Neural progenitor cell (in vitro differentiated cells): ENCODE data around the gene FMNL2. TPM values are rescaled to one million over a fixed set of nuclear protein-coding genes. Genes with fewer than 3 reads are reported as not detected.

Experiments used
- DNase-seq: peaks from one replicate; pipeline ENCODE4 v3.0.0-alpha.2; 2016; ENCODE audit warnings: low spot score
- H2AFZ ChIP-seq: fragments of 200-600 bp; sonication (generic); replicated peaks from 2 replicates; pipeline ENCODE4 v1.6.1; 2016; ENCODE audit warnings: antibody characterized with exemption
- H3F3A ChIP-seq: fragments of 200-600 bp; sonication (generic); 2 replicates; pipeline ENCODE4 v1.6.1; 2016; ENCODE audit warnings: antibody characterized with exemption, low read depth
- H3K27ac ChIP-seq: fragments of 200-600 bp; sonication (generic); 2 replicates; pipeline ENCODE4 v1.5.1; 2016; ENCODE audit warnings: mild to moderate bottlenecking
- H3K27me3 ChIP-seq: fragments of 200-600 bp; sonication (generic); 2 replicates; pipeline ENCODE4 v1.6.1; 2016; ENCODE audit warnings: mild to moderate bottlenecking, moderate library complexity
- H3K36me3 ChIP-seq: fragments of 200-600 bp; sonication (generic); 2 replicates; pipeline ENCODE4 v1.5.1; 2016
- H3K4me1 ChIP-seq: fragments of 200-600 bp; sonication (generic); 2 replicates; pipeline ENCODE4 v1.6.1; 2016; ENCODE audit warnings: mixed run types
- H3K4me2 ChIP-seq: fragments of 200-600 bp; sonication (generic); 2 replicates; pipeline ENCODE4 v1.6.1; 2016
- H3K4me3 ChIP-seq: fragments of 200-600 bp; sonication (generic); 2 replicates; pipeline ENCODE4 v1.5.1; 2016
- H3K79me2 ChIP-seq: fragments of 200-600 bp; sonication (generic); 2 replicates; pipeline ENCODE4 v1.6.1; 2016; ENCODE audit warnings: low read depth
- H3K9ac ChIP-seq: fragments of 200-600 bp; sonication (generic); 2 replicates; pipeline ENCODE4 v1.6.1; 2016
- H3K9me3 ChIP-seq: fragments of 200-600 bp; sonication (generic); 2 replicates; pipeline ENCODE4 v1.5.1; 2016; ENCODE audit warnings: low read depth
- H4K20me1 ChIP-seq: fragments of 200-600 bp; sonication (generic); 2 replicates; pipeline ENCODE4 v1.6.1; 2016; ENCODE audit warnings: low read depth
- H3K27ac Mint-ChIP-seq: 3 replicates; pipeline ENCODE4 v1.8.0; 2021; ENCODE audit warnings: mixed read lengths
- H3K27me3 Mint-ChIP-seq: 2 replicates; pipeline ENCODE4 v1.8.0; 2022; ENCODE audit warnings: low read depth, mild to moderate bottlenecking, inconsistent platforms, moderate library complexity, mixed read lengths; ENCODE audit not compliant: insufficient read depth
- H3K36me3 Mint-ChIP-seq: 3 replicates; pipeline ENCODE4 v1.8.0; 2021; ENCODE audit warnings: mixed read lengths
- H3K4me1 Mint-ChIP-seq: 3 replicates; pipeline ENCODE4 v1.8.0; 2021; ENCODE audit warnings: mixed read lengths
- H3K4me3 Mint-ChIP-seq: 3 replicates; pipeline ENCODE4 v1.8.0; 2021; ENCODE audit warnings: mild to moderate bottlenecking, moderate library complexity, mixed read lengths
- H3K9me3 Mint-ChIP-seq: 3 replicates; pipeline ENCODE4 v1.8.0; 2020; ENCODE audit warnings: mixed read lengths
- CTCF ChIP-seq: fragments of 200-600 bp; sonication (generic); IDR thresholded peaks from 2 replicates; pipeline ENCODE4 v1.5.1; 2017; ENCODE audit warnings: antibody characterized with exemption, mild to moderate bottlenecking
- EZH2 ChIP-seq: fragments of 200-600 bp; sonication (generic); IDR thresholded peaks from 2 replicates; pipeline ENCODE4 v1.6.1; 2017; ENCODE audit warnings: antibody characterized with exemption, mild to moderate bottlenecking, moderate library complexity
- EZH2phosphoT487 ChIP-seq: fragments of 200-600 bp; sonication (generic); IDR thresholded peaks from 2 replicates; pipeline ENCODE4 v1.6.1; 2017; ENCODE audit warnings: antibody characterized with exemption
- total RNA-seq: library from RNA; depleted of rRNA; stranded (reverse); fragments of >200 nt; gene quantifications from 2 replicates; pipeline ENCODE4 v1.2.3, GENCODE V29; 2015; ENCODE audit warnings: low replicate concordance

Gene FMNL2
- total RNA-seq, 1 donor from 2014 or later, result 99.7 TPM

- H2AFZ ChIP-seq, result no peak overlapping the region
- H3K4me3 ChIP-seq, result no peak overlapping the region
- no peak overlapping the region for H3K27ac Mint-ChIP-seq
- H4K20me1 ChIP-seq, result peaks cover 94% of the 10 kb centered on the region
- peaks cover 91% of the 10 kb centered on the region for H3K79me2 ChIP-seq
- H3K9me3 ChIP-seq, result no peaks in the 10 kb centered on the region
- no peaks in the 10 kb centered on the region for H3K9me3 Mint-ChIP-seq
- peak overlapping the region; percentile 4 for H3K27ac ChIP-seq
- peak overlapping the region; percentile 33 for H3K4me2 ChIP-seq
- peak; percentile 67 for DNase-seq
- TF ChIP-seq EZH2 (no peak), EZH2phosphoT487 (peak; percentile 94), CTCF (no peak)
- peaks cover 10% of the 10 kb centered on the region for H3K36me3 Mint-ChIP-seq
- H3K4me1 Mint-ChIP-seq, result peaks cover 43% of the 10 kb centered on the region
- H3K27me3 Mint-ChIP-seq, result no peaks in the 10 kb centered on the region
- H3K4me1 ChIP-seq, result peaks cover 52% of the 10 kb centered on the region
- H3K9ac ChIP-seq, result no peak overlapping the region
- no peaks in the 10 kb centered on the region for H3K27me3 ChIP-seq
- no peak overlapping the region for H3K4me3 Mint-ChIP-seq
- peaks cover 28% of the 10 kb centered on the region for H3F3A ChIP-seq
- H3K36me3 ChIP-seq, result no peaks in the 10 kb centered on the region
These were observed 78.5 kb downstream of the FMNL2 start for GRCh38 chr2:152413228-152414030.

- no peaks in the 10 kb centered on the region for H3K27me3 Mint-ChIP-seq
- no peaks in the 10 kb centered on the region for H3K9me3 ChIP-seq
- TF ChIP-seq CTCF, result no peak
- TF ChIP-seq EZH2, result no peak
- no peak for TF ChIP-seq EZH2phosphoT487
- H3K4me1 ChIP-seq, result peaks cover 52% of the 10 kb centered on the region
- no peak overlapping the region for H2AFZ ChIP-seq
- H4K20me1 ChIP-seq, result peaks cover 97% of the 10 kb centered on the region
- H3K4me1 Mint-ChIP-seq, result peaks cover 28% of the 10 kb centered on the region
- H3K79me2 ChIP-seq, result peaks cover 91% of the 10 kb centered on the region
- H3K27ac ChIP-seq, result no peak overlapping the region
- H3K4me3 Mint-ChIP-seq, result no peak overlapping the region
- DNase-seq, result no peak
- peaks cover 10% of the 10 kb centered on the region for H3K36me3 Mint-ChIP-seq
- peaks cover 28% of the 10 kb centered on the region for H3F3A ChIP-seq
- H3K9me3 Mint-ChIP-seq, result no peaks in the 10 kb centered on the region
- no peaks in the 10 kb centered on the region for H3K27me3 ChIP-seq
- H3K4me3 ChIP-seq, result no peak overlapping the region
- H3K36me3 ChIP-seq, result no peaks in the 10 kb centered on the region
- H3K27ac Mint-ChIP-seq, result no peak overlapping the region
- H3K9ac ChIP-seq, result no peak overlapping the region
- no peak overlapping the region for H3K4me2 ChIP-seq
These were observed 80.3 kb downstream of the FMNL2 start for GRCh38 chr2:152415231-152415642.

GRCh38 chr2:152415796-152416195 lies 80.8 kb downstream of the FMNL2 start:
- Histone ChIP-seq H3K27me3 (no peaks in the 10 kb centered on the region), H3K79me2 (peaks cover 91% of the 10 kb centered on the region), H3F3A (peaks cover 28% of the 10 kb centered on the region), H3K27ac (no peak overlapping the region), H3K9ac (no peak overlapping the region), H4K20me1 (peaks cover 97% of the 10 kb centered on the region), H3K4me1 (peaks cover 51% of the 10 kb centered on the region), H3K4me2 (no peak overlapping the region), H3K36me3 (no peaks in the 10 kb centered on the region), H3K4me3 (no peak overlapping the region), H3K9me3 (no peaks in the 10 kb centered on the region), H2AFZ (no peak overlapping the region)
- TF ChIP-seq EZH2phosphoT487 (no peak), CTCF (no peak), EZH2 (no peak)
- no peaks in the 10 kb centered on the region for H3K27me3 Mint-ChIP-seq
- H3K9me3 Mint-ChIP-seq, result no peaks in the 10 kb centered on the region
- H3K4me3 Mint-ChIP-seq, result no peak overlapping the region
- no peak for DNase-seq
- no peak overlapping the region for H3K27ac Mint-ChIP-seq
- H3K36me3 Mint-ChIP-seq, result peaks cover 10% of the 10 kb centered on the region
- H3K4me1 Mint-ChIP-seq, result peaks cover 33% of the 10 kb centered on the region
